SJCRH30 (cell line): ENCODE measurements around the gene MYO7A. TPM values are rescaled to one million over a fixed set of nuclear protein-coding genes. Genes with fewer than 3 reads are reported as not detected.

ENCODE experiments used
- DNase-seq, 2 experiments: peaks; one replicate each; pipeline ENCODE4 v3.0.0-alpha.2; 2015 to 2020
- H3K27ac ChIP-seq: fragments of 250-450 bp; sonication (Bioruptor Pico); 2 replicates; pipeline ENCODE4 v1.5.1; 2020; ENCODE audit warnings: mild to moderate bottlenecking, moderate library complexity
- H3K27me3 ChIP-seq: fragments of 250-450 bp; sonication (Bioruptor Pico); 2 replicates; pipeline ENCODE4 v1.5.1; 2020; ENCODE audit warnings: mild to moderate bottlenecking, moderate library complexity
- H3K36me3 ChIP-seq: fragments of 250-450 bp; sonication (Bioruptor Pico); 2 replicates; pipeline ENCODE4 v1.5.1; 2020; ENCODE audit warnings: mild to moderate bottlenecking, moderate library complexity
- H3K4me1 ChIP-seq: fragments of 250-450 bp; sonication (Bioruptor Pico); 2 replicates; pipeline ENCODE4 v1.5.1; 2020; ENCODE audit warnings: mild to moderate bottlenecking, moderate library complexity
- H3K4me3 ChIP-seq: fragments of 250-450 bp; sonication (Bioruptor Pico); 2 replicates; pipeline ENCODE4 v1.5.1; 2020; ENCODE audit warnings: mild to moderate bottlenecking, moderate library complexity
- H3K9me3 ChIP-seq: fragments of 250-450 bp; sonication (Bioruptor Pico); replicated peaks from 2 replicates; pipeline ENCODE4 v1.5.1; 2020; ENCODE audit warnings: mild to moderate bottlenecking, moderate library complexity
- total RNA-seq: library from RNA; depleted of rRNA; stranded (reverse); fragments of >200 nt; shearing (Covaris generic); gene quantifications from 2 replicates; pipeline ENCODE4 v1.2.3, GENCODE V29; 2014

The MYO7A gene
- total RNA-seq, 1 experiment from 2014 or later, result 4.5 TPM

DNA sequence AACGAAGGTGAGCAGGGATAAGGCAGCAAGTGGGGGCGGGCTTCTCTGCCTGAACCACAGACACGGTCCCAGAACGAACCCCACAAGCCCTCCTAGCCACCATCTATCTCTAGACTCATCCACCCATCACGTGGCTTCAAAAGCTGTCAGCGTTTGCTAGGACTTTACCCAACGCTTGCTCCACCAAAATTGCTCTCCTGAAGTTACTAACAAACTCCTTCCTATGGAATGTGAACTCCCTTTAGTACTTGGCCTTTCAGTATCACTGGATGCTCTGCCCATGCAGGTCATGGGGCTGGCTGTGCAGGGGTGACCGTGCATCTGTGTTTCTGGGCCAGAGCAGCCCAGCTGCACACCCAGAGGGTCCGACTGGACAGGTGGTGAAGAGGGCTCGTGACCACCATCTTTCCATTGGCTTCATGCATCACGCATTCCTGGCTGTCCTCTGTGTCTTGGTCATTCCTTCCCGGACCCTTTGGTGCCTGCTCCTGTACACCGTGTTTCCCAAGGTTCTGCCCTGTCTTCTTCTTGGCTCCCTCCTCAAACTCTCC lies 85.1 kb downstream of the MYO7A start:
- no peak for DNase-seq
- Histone ChIP-seq H3K27me3 (no peaks in the 10 kb centered on the region), H3K9me3 (no peaks in the 10 kb centered on the region), H3K4me3 (no peak overlapping the region), H3K27ac (no peak overlapping the region), H3K36me3 (no peaks in the 10 kb centered on the region), H3K4me1 (no peaks in the 10 kb centered on the region)

DNA sequence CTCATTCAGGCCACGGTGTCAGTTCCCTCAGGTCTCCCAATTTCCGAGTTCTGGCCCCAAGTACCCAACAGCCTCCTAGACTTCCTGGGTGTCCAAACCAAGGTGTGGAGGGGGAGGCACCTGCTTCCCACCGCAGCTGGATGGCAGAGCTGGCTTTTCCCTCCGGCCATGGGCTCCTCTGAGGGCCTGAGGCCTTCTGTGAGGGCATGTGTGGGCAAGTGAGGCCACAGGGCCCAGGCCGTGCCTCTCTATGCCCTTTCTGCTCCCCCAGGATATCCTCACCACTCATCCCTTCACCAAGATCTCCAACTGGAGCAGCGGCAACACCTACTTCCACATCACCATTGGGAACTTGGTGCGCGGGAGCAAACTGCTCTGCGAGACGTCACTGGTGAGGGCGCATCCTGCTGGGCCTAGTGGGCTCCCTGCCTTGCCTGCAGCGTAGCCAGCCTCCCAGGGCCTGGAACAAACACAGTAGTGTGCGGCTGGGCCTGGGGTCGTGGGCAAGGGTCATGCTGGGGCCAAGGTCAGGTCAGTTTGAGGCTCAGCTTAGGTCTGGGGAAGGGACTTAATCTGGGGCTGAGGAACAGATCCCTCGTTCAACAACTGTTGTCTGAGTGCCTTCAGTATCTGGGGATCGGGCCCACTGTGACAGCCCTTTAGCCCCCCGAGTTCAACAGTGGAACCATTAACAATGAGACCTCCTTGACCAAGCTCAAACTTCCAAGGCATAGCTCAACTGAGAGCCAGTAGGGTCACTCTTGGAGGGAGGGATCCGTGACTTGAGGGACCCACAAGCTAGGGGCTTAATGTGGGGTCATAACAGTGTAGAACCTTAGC lies 85.8 kb downstream of the MYO7A start:
- Histone ChIP-seq H3K4me1 (no peaks in the 10 kb centered on the region), H3K27ac (no peak overlapping the region)
- no peak for DNase-seq

DNA sequence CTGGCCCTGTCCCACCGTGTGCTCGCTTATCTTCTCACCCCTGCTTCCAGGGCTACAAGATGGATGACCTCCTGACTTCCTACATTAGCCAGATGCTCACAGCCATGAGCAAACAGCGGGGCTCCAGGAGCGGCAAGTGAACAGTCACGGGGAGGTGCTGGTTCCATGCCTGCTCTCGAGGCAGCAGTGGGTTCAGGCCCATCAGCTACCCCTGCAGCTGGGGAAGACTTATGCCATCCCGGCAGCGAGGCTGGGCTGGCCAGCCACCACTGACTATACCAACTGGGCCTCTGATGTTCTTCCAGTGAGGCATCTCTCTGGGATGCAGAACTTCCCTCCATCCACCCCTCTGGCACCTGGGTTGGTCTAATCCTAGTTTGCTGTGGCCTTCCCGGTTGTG lies 86.5 kb downstream of the MYO7A start:
- no peak for DNase-seq
- no peak overlapping the region for H3K27ac ChIP-seq
- no peaks in the 10 kb centered on the region for H3K4me1 ChIP-seq
- no peaks in the 10 kb centered on the region for H3K36me3 ChIP-seq
- no peaks in the 10 kb centered on the region for H3K9me3 ChIP-seq
- H3K27me3 ChIP-seq, result no peaks in the 10 kb centered on the region
- H3K4me3 ChIP-seq, result no peak overlapping the region

More for the DNA sequence above, 85.8 kb downstream of the MYO7A start:
- Histone ChIP-seq H3K9me3 (no peaks in the 10 kb centered on the region), H3K27me3 (no peaks in the 10 kb centered on the region), H3K4me3 (no peak overlapping the region), H3K36me3 (no peaks in the 10 kb centered on the region)

DNA sequence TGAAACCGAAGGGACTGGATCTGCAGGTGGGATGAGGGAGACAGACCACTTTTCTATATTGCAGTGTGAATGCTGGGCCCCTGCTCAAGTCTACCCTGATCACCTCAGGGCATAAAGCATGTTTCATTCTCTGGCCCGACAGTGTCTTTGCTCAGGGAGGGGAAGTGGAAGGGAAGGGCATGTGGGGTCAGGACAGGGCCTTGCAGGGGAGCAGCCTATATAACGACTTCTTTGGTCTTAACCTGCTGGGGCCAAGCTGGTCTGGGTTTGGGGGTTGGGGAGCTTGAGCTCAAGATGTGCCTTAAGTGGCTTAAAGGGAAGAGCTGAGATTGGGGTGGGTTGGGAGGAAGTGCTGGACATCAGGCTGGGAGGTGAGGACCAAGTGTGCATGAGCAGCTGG lies 87.1 kb downstream of the MYO7A start:
- Histone ChIP-seq H3K27ac (no peak overlapping the region), H3K9me3 (no peaks in the 10 kb centered on the region), H3K4me3 (no peak overlapping the region), H3K36me3 (no peaks in the 10 kb centered on the region), H3K27me3 (no peaks in the 10 kb centered on the region), H3K4me1 (no peaks in the 10 kb centered on the region)
- no peak for DNase-seq

DNA sequence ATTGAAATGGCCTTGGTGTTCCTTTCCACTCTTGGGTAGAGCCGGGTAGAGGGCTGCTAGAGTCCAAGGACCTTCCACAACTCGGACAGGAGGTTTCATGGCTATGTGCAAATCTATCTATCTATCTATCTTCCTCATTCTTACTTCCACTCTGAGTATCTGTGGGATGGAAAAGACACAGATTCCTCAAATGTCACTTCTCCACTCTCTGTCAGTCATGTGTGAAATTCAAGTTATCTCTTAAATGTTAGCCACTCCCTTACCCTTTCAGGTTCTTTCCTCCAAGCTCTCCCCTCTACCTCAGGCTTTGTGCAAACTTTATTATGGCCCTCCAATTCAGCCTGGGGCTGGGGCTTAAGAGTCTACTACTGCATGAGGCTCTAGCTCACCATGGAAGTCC lies 89.1 kb downstream of the MYO7A start:
- DNase-seq, result no peak
- Histone ChIP-seq H3K4me1 (no peaks in the 10 kb centered on the region), H3K27ac (no peak overlapping the region), H3K4me3 (no peak overlapping the region), H3K9me3 (no peaks in the 10 kb centered on the region), H3K27me3 (no peaks in the 10 kb centered on the region), H3K36me3 (no peaks in the 10 kb centered on the region)

DNA sequence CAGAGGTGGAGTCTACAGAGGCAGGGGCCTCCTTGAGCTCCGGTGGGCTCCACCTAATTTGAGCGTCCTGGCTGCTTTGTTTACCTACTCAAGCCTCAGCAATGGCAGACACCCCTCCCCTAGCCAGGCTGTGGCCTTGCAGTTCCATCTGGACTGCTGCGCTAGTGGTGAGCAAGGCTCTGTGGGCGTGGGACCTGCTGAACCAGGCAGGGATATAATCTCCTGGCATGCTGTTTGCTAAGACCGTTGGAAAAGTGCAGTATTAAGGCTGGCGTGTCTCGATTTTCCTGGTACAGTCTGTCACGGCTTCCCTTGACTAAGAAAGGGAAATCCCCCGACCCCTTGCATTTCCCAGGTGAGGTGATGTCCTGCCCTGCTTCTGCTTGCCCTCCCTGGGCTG lies 95.8 kb downstream of the MYO7A start:
- no peak for DNase-seq
- no peaks in the 10 kb centered on the region for H3K36me3 ChIP-seq
- no peaks in the 10 kb centered on the region for H3K27me3 ChIP-seq
- H3K9me3 ChIP-seq, result no peaks in the 10 kb centered on the region
- no peaks in the 10 kb centered on the region for H3K4me1 ChIP-seq
- H3K4me3 ChIP-seq, result no peak overlapping the region
- no peak overlapping the region for H3K27ac ChIP-seq

DNA sequence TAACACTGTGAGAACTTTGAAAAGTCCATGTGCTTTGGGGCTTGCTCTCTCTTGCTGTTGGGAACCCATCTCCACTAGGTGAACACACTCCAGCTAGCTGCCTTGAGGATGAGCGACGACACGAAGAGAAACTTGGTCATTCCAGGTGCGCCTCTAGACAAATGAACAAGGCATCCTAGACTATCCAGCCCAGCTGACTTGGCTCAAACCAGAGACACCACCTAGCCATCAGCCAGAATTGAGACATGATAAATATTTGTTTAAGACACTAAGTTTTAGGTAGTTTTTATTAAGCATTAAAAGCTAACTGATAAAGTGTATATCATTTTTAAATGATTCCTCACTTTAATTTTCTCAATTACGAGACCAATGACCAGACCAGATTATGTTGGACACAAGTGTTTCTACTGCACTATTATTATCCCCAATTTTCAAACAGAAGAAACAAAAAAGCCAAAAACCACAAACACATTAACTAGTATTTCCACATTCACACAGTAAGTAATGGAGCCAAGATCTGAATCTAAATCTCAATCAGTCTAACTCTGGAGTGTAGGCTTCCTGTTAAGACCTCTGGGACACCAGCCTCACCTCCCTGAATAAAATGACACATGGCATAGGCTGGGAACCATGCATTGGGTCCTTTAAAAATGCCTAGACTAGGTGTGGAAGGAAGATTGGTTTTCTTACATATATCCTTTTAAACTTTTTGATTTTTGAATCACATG lies 103.0 kb downstream of the MYO7A start:
- H3K36me3 ChIP-seq, result no peaks in the 10 kb centered on the region
- DNase-seq, result no peak
- H3K27me3 ChIP-seq, result no peaks in the 10 kb centered on the region
- H3K4me3 ChIP-seq, result no peak overlapping the region
- H3K9me3 ChIP-seq, result no peaks in the 10 kb centered on the region
- H3K27ac ChIP-seq, result no peak overlapping the region
- peaks cover 18% of the 10 kb centered on the region for H3K4me1 ChIP-seq

DNA sequence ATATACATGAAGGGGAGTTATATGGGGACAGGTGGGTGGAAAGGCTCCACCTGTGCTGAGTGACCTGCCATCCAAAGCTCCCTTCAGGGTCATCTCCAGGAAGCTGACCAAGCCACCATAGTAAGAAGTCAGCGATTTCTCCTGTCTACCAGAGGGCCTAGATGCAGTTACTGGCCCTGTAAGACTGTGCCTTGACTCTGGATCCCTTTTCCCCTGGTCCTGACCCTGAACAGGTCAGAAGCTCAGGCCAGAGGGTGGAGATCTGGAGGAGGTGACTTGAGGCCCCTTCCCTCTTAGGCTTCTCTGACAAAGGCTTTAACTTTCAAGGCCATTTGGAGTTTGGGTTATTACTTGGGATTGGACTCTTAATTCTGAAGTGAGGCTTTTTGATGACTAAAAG lies 103.8 kb downstream of the MYO7A start:
- H3K27ac ChIP-seq, result no peak overlapping the region
- DNase-seq, result no peak
- H3K4me3 ChIP-seq, result no peak overlapping the region
- H3K36me3 ChIP-seq, result no peaks in the 10 kb centered on the region
- peaks cover 18% of the 10 kb centered on the region for H3K4me1 ChIP-seq
- H3K27me3 ChIP-seq, result no peaks in the 10 kb centered on the region
- no peaks in the 10 kb centered on the region for H3K9me3 ChIP-seq

DNA sequence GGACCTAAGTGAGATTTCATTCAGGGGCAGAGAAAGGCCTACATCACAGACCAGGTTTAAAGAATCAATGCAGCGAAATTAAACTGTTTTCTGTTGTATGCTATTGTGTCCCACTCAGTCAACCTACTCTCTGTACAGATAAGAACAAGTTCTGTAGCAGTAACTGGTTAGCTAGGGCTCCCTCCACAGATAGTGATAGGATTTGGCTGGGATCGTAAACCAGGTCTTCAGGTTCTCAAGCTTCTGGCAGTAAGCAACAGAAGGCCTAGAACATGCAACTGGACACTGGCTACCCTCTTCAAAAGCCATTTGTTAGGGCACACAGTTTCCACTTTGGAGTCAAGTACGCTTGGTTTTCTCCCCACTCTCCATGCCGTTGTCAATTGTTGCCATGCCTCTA lies 104.2 kb downstream of the MYO7A start:
- H3K27me3 ChIP-seq, result no peaks in the 10 kb centered on the region
- H3K9me3 ChIP-seq, result no peaks in the 10 kb centered on the region
- H3K27ac ChIP-seq, result peak overlapping the region; percentile 37; the same call in 1 of the 2 replicates
- H3K4me1 ChIP-seq, result peaks cover 18% of the 10 kb centered on the region
- H3K36me3 ChIP-seq, result no peaks in the 10 kb centered on the region
- peak in 1 of 2 experiments; percentile 13 for DNase-seq
- H3K4me3 ChIP-seq, result no peak overlapping the region

DNA sequence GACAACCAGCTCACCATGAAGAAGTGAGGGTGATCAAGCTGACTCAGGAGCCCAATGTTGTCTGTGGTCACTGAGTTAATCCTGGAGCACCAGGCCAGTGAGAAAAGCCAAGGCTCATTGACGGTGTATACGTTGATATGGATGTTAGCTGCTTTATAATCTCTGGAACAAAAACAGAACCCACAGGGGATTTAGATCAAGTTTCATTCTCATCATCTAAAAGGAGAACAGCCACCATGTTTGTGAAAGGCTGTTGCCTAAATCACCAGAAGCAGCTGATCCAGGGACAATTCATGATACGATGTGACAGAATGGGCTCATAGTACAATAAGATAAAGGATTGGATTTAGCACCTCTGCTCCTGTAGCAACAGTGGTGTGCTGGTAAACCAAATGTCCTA lies 105.0 kb downstream of the MYO7A start:
- H3K36me3 ChIP-seq, result no peaks in the 10 kb centered on the region
- DNase-seq, result peak; percentile 78 to 90
- H3K27me3 ChIP-seq, result no peaks in the 10 kb centered on the region
- peak overlapping the region; percentile 37 for H3K27ac ChIP-seq
- H3K4me3 ChIP-seq, result no peak overlapping the region
- H3K9me3 ChIP-seq, result no peaks in the 10 kb centered on the region
- peaks cover 18% of the 10 kb centered on the region for H3K4me1 ChIP-seq

DNA sequence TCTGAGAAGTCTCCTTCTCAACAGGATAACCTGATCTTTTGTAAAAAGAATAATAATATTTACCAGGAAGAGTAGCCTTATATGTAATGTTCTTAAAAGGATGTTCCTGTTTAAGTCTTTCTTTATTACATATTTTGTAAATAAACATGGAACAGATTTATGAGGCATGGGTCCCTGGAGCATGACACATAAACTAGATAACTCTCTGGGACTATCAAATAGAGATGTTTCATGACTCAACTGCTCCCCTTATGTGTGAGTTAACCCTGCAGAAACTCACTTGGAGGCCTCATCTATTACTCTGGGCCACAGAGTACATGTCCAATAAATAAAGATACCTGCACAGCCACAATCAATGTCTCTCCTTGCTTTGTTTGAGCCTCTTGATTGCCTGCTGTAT lies 108.9 kb downstream of the MYO7A start:
- no peak for DNase-seq

DNA sequence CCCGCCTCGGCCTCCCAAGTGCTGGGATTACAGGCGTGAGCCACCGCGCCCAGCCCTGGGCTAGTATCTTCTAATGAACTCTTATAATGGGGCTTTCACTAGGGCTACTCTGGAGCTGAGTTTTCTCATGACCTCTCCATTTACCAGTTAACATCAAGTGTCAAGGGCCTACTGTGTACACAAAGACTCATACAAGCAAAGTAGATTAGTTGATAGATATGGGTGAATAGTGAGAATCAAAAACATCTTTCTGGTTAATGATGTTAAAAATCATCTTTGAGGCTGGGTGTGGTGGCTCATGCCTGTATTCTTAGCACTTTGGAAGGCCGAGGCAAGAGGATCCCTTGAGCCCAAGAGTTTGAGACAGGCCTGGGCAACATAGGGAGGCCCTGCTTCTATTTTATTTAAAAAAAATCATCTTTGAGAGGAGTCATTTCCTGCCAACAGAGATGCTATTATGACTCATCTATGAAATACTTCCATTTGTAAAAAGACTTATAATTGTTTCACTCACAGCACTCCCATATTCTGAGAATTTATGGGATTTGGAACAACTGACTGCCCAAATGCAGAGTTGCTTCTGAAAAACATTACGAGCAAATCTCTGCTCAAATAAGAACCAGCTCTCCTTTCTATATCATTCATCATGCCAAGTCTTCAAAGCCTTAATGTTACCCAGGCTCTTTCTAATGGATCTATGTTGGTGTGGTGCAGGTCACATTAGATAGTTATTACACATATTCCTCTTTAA lies 116.4 kb downstream of the MYO7A start:
- DNase-seq, result peak in 1 of 2 experiments; percentile 4
- peak overlapping the region; percentile 21; the same call in 1 of the 2 replicates for H3K27ac ChIP-seq
- H3K4me3 ChIP-seq, result no peak overlapping the region
- H3K9me3 ChIP-seq, result no peaks in the 10 kb centered on the region; the same call in 1 of the 2 replicates
- no peaks in the 10 kb centered on the region for H3K27me3 ChIP-seq
- peaks cover 6% of the 10 kb centered on the region for H3K4me1 ChIP-seq
- no peaks in the 10 kb centered on the region for H3K36me3 ChIP-seq

More for the DNA sequence above, 108.9 kb downstream of the MYO7A start:
- H3K9me3 ChIP-seq, result no peaks in the 10 kb centered on the region; the same call in 1 of the 2 replicates
- H3K4me3 ChIP-seq, result no peak overlapping the region
- H3K4me1 ChIP-seq, result peaks cover 12% of the 10 kb centered on the region
- H3K36me3 ChIP-seq, result no peaks in the 10 kb centered on the region
- H3K27ac ChIP-seq, result no peak overlapping the region
- no peaks in the 10 kb centered on the region for H3K27me3 ChIP-seq

DNA sequence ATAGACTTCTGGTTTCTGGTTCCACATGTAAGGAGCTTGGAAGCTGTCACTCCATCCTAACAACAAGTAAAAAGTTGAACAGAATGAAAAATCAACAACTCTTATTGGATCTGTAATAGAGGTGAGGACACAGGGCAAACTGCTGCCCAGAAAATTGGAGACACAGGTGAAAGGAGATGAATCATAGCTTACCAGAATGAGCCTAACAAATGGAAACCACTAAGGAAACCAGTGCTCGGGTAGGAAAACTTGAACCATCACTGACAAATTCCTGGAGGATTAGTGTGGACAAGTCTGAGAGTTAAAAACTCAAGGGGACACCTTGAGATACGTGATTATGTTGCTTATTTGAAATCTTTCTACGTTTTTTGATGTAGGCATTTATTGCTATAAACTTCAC lies 121.4 kb downstream of the MYO7A start:
- H3K4me3 ChIP-seq, result no peak overlapping the region
- no peaks in the 10 kb centered on the region; the same call in 1 of the 2 replicates for H3K9me3 ChIP-seq
- no peak overlapping the region for H3K27ac ChIP-seq
- no peaks in the 10 kb centered on the region for H3K27me3 ChIP-seq
- H3K4me1 ChIP-seq, result peaks cover 3% of the 10 kb centered on the region
- no peaks in the 10 kb centered on the region for H3K36me3 ChIP-seq
- peak in 1 of 2 experiments; percentile 26 for DNase-seq

DNA sequence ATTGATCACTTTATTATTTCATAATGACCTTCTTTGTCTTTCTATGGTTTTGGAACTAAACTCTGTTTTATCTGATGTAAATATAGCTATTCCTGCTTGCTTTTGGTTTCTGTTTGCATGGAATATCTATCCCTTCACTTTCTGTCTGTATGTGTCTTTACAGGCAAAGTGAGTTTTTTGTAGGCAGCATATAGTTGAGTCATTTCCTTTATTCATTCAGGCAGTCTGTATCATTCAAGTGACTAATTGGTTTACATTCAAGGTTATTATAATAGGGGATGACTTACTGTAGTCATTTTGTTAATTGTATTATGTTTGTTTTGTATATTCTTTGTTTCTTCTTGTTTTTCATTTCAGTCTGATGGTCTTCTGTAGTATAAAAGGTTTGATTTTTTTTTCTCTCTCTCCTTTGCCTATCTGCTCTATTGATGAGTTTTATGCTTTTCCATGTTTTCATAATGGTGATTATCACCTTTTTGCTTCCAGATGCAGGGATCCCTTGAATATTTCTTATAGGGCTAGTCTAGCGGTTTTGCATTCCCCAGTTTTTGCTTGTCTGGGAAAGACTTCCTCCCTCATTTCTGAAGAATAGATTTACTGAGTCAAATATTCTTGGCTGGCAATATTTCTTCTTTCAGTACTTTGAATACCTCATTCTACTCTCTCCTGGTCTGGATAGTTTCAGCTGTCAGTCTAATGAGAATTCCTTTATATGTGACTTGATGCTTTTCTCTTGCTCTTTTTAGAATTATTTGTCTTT lies 123.0 kb downstream of the MYO7A start:
- Histone ChIP-seq H3K36me3 (no peaks in the 10 kb centered on the region), H3K4me1 (no peaks in the 10 kb centered on the region), H3K27ac (no peak overlapping the region), H3K27me3 (no peaks in the 10 kb centered on the region), H3K4me3 (no peak overlapping the region), H3K9me3 (no peaks in the 10 kb centered on the region)
- DNase-seq, result no peak
